Posterior vena cava (tissue), 2 donors: ENCODE results near the gene BRWD1. TPM values are rescaled to one million over a fixed set of nuclear protein-coding genes. Genes with fewer than 3 reads are reported as not detected.
"Not testable (repeated sequence)": the region's sequence is repeated elsewhere in the genome, so short reads cannot be mapped to it uniquely, and the experiment has no call there.

Source experiments
- DNase-seq: peaks from one replicate; pipeline ENCODE4 v3.0.0-alpha.2; 2020; ENCODE audit warnings: low spot score
- intact Hi-C, 2 donors: fragments of 100-400 bp; cut with DNase I; formaldehyde crosslinking; loops; one replicate each; pipeline versions ENCODE4 v1.14.1 to v1.14.2; 2022 to 2023
- total RNA-seq, 2 donors: library from RNA; stranded (reverse); fragmentation: NEBNext Ultra II Directional; extraction: Animal tissue kit (Norgen Biotek cat#: 25700); gene quantifications; one replicate each; pipeline ENCODE4 v1.2.1, GENCODE V29; 2021
- donor health status: DM: yes; HTN: yes; CAD: no.
- donor health status: DM: yes; HTN: yes; CAD: no.

BRWD1 gene
- total RNA-seq, 2 donors from 2014 or later: 35.5 to 37.3 TPM

DNA sequence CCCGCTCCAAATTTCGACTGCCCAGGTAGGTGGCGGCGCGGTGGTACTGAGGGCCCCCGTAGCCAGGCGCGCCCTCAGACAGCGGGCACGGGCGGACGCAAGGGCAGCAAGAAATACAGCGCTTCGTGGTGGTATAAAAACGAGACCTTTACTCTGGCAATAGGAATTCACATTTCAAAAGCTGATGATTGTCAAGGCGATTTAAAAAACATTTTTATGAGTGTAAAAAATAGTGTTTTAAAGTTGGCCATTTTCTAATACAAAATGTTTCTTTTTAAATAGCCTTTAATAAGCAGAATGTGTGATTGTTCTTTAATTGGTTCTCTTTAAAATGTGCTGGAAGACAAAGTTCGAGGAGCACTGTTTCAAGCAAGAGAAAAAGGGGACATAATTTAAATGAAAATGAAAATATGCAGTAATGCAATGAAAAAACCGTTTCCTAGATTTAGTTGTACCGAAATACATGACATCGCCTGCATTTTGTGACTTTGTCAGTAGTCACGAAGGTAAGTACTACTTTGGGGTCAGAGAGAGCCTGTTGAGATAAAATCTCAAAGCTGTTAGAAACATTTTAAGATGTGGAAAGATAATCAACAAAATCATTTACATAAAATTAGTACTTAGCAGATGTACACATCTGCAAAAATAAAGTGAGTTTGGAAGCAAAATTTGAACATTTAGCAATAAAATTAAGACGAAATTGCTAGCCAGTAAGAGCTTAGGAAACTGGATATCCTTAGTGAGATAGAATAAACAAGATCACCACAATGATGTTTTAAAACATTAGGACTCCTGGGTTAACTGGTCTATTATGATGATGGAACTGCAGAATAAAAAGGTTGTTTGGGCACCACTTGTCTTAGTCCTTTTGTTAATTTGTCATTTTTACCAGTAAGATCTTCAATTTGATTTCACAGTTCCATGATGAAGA, 129.1 kb downstream of the BRWD1 start:
- no peak for DNase-seq
- intact Hi-C loops: no loop called here

DNA sequence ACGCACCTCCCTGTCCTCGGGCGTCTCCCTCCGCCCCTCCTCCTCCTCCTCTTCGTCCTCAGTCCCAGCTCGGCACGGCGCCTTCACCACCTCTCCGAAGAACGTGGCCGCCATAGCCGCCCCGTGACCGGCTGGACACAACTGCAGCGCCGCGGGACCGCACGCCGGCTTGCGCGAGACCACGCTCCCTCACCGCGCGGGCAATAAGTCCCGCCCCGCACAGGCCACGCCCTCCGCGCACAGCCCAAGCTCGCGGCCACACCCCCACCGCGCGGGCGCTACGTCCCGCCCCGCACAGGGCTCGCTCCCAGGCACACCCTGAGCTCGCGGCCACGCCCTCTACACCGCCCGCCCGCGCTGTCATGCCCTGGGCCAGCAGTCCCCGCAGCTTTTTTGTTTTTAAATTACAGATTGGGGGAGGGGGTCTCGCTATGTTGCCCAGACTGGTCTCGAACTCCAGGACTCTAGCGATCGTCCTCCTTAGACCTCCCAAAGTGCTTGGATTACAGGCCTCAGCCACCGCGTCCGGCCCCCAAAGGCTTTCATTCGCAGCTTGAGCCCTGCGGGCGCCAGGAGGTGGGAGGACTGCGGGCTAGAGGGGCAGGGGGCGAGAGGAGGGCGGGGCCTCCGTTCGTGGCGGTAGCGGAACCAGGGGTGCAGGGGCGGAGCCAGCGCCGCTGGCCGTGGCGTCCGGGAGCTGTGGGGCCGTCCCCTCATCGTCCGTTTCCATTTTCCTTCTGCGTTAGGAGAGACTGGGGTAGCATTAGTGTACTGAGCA, 130.0 kb downstream of the BRWD1 start, which contains the start of gene PSMG1:
Gene PSMG1, minus strand, starts transcription at position 180 of the 778 bp plus-strand sequence. Its CDS starts 66 bp downstream, at position 114.
- intact Hi-C loops: no loop called here
- peak; percentile 99 for DNase-seq

DNA sequence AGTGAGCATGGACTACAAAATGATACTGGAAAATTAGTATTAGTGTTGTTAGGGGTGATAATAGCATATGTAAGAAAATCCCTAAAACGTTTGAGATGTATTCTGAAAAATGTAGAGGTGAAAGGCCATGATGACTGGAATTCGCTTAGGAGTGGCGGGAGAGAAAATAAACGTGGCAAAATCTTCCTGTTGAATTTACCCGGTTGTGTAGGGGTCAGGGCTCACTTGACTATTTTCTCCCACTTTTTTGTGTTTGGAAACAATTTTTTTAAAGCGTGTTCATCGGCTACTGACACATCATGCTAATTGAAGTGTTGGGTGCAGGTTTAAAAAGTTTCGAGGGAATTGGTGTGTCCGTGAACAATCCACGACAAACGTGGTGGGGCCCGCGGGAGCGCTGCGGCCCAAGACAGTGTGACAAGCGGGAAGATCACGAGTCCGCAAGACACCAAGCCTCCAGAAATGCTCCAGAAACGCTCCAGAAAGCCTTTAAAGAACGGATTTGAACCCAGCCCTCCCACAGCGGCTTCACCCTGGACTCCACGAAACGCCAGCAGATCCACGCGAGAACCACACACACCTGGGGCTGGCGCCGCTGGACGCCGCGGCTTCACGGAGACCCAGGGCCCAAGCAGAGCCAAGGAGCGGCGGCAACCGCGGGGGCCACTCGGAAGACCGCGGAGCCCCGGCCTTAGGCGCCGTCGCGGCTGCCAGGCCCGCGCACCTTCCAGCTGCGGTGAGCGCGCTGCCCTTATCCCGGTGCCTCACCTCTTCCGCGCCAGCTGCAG, 130.8 kb downstream of the BRWD1 start:
- no peak for DNase-seq

DNA sequence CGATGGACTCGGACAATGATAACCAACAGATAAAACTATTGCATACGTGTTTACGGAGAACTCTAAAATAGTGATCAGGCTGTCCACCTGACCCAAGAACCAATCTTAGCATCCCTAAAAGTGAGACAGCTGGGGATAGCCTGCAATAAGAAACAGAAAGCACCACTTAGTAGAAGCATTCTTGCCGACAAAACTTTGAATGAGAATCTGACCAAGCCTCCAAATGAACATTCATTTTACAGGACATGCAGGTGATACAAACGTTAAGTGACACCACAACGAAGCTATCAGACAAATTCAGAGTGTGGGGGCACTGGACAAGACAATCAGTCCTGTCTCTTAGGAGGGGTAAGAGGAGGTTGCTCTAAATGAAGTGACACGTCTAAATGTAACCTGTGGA, 131.4 kb downstream of the BRWD1 start:
- intact Hi-C loops: no loop called here
- no peak for DNase-seq

More for the DNA sequence above, 130.8 kb downstream of the BRWD1 start:
- intact Hi-C loops: no loop called here

DNA sequence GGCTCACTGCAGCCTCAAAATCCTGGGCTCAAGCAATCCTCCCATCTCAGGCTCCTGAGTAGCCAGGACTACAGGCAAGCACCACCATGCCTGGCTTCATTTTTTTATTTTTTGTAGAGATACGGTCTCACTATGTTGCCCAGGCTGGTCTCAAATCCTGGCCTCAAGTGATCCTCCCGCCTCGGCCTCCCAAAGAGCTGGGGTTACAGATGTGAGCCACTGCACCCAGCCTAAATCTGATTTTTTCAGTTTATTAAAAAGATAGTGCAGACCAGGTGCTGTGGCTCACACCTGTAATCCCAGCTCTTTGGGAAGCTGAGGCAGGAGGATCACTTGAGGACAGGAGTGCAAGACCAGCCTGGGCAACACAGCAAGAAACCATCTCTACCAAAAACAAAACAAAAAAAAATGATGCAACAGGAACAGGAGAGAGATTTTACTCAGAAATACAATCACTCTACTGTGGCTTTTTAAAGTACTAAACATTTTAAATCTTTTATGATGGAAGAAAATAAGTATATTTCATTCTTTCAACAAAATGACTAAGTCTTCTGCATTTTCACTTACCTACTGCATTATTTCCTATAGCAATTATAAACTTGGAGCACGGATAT, 132.1 kb downstream of the BRWD1 start:
- DNase-seq: no peak
- intact Hi-C loops: no loop called here

DNA sequence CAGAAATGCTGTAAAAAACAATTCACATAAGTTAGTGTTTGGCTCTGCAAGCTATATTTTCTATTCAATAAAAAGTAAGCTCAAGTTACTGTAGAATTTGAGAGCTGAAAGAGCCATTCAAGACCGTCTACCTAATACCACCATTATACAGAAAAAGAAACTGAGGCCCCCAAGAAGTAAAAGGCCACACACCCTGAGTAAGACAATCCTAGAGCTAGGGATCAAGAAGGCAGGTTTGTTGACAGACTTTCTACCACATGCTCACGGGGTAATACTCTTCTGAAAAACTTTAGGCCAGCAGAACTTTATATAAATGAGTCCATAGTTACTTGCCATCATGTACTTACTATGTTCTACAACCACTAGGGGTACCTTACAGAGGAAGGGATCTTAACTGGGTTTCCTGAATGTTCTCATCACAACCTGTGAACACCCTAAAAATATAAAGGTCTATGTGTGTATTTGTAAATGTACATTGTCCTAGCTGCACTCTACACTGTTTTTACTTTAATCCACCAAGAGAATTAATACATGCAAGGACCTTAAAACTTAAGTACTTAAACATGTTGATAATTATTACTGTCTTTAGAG, 132.9 kb downstream of the BRWD1 start:
- no peak for DNase-seq
- intact Hi-C loops: no loop called here

DNA sequence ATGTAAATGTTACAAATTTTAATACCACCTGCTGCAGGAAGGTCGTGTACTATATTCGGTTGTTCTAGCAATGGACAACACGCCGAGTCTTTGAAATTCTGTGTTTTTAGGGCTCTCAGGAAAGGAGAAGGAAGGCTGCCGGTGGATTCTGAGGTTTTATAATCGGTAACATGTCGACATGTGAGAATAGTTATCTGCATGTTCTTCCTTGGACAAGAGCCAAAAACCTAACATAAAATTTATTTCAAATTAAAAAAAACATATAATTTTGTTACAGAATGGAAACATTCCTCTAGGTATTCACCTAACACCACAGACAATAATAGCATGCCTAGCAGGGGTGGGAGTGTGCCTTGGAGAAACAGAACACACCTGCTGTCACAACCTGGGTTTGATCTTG, 135.0 kb downstream of the BRWD1 start:
- intact Hi-C loops: no loop called here

DNA sequence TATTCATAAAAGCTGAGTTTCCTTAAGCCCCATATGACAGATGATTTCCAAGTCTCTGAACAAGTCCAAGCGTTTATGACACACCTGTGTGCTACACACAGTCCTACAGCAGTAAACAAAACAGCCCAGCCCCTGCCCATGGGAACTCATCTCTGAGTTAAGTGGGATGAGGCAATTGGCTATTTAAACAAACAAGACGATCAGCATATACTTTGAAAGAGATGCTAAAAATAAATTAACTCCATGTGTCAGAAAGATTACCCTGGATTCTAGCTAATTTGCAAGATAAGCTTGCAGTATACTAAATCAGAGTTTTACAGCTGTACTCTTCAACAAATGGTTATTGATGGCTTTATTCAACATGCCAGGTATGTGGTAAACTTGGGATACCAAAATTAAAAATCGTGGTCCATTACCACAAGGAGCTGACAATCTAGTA, 137.1 kb downstream of the BRWD1 start:
- intact Hi-C loops: no loop called here
- DNase-seq: no peak

More for the DNA sequence above, 135.0 kb downstream of the BRWD1 start:
- no peak for DNase-seq

DNA sequence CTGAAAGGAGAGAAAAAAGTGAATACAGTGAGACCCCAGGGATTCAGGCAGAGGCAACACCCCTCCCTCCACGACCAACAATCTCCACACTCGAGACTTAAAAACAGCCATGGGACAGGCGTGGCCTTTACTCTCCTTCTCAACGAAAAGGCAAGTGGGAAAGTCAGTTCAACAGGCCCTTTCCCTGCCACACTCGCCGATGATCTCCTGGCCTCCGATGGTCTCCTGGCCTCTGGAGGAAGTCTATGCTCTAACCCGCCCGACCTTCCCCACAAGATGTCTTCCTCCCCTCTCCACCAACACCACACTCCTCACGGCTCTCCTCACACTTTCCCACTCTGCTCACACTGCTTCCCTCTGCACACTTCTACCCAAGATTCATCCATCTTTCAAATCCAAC, 137.8 kb downstream of the BRWD1 start:
- no peak for DNase-seq
- intact Hi-C loops: no loop called here

DNA sequence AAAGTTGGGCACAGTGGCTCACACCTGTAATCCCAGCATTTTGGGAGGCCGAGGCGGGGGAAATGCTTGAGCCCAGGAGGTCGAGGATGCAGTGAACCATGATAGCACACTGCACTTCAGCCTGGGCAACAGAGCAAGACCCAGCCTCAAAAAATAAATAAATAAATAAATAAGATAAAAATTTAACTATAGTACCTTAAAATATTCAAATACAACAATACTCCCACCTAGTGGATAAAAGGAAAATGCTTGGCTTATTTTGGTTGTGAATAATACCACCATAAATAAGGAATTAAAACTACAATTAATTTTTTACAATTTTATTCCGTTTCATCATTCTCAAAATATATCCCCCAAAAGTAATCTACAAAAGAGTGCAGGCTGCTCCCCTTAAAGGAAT, 138.3 kb downstream of the BRWD1 start:
- intact Hi-C loops: no loop called here

DNA sequence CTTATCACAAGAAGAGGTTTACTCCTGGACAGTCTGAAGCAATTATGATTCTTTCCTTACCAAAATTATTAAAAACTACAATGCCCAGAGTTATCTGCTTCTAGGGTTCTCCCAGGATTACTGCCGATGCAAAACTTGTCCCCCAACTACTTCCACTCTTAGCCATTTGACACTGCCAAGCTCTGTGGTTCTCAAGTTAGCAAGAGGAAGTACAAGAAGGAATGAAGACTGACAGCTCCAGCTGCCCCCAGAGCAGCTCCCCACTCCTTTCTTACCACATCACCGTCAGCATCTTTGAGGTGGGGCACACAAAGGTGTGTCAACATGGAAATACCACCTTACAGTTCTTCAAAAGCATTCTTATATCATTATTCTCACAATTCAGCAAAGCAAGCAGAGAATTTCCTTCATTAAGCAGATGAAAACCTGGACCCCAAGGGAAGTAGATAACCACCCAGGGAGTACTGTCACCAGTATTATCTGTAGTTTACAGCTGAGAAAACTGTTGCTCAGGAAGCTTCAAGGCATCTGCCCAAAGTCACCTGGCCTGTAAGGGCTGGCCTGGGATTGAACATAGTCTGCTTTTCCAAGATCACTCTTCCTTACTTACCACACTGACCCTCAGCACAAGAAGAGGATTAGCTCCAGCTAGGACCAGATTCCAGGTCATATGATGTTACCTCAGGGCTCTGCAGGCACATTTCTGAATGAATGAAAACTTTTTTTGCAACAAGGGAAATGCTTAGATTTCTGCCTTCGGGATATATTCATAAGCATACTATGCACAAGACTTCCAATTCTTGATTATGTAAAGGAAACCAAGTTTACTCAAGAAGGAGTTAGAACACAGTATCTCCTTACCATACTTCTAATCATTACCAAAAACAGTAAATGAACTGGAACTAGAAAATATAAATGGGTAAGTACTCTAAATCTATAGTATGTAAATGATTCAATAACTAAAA, 139.4 kb downstream of the BRWD1 start:
- intact Hi-C loops: no loop called here
- DNase-seq: no peak

More for the DNA sequence above, 138.3 kb downstream of the BRWD1 start:
- no peak for DNase-seq

DNA sequence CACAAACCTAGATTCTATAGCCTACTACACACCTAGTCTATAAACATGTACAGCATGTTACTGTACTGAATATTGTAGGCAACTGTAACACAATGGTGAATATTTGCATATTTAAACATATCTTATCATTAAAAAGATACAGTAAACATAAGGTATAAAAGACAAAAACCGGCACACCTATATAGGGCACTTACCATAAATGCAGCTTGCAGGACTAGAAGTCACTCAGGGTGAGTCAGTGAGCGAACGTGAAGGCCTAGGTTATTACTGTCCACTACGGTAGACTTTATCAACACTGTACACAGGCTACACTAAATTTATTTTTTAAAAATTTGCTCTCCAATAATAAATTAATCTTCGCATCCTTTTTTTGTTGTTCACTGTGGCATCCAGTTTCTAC, 143.5 kb downstream of the BRWD1 start:
- intact Hi-C loops: no loop called here

DNA sequence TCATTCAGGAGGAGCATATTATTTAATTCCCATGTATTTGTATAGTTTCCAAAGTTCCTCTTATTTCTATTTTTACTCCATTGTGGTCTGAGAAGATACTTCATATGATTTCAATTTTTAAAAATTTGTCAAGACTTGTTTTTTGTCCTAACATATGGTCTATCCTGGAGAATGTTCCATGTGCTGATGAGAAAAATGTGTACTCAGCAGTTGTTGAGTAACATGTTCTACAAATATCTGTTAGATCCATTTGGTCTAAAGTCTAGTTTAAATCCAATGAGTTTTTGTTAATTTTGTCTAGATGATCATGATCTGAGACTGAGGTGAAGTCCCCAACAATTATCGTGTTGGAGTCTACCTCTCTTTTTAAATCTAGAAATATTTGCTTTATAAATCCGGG, 144.6 kb downstream of the BRWD1 start:
- intact Hi-C loops: no loop called here
- no peak for DNase-seq

More for the DNA sequence above, 143.5 kb downstream of the BRWD1 start:
- DNase-seq: no peak

DNA sequence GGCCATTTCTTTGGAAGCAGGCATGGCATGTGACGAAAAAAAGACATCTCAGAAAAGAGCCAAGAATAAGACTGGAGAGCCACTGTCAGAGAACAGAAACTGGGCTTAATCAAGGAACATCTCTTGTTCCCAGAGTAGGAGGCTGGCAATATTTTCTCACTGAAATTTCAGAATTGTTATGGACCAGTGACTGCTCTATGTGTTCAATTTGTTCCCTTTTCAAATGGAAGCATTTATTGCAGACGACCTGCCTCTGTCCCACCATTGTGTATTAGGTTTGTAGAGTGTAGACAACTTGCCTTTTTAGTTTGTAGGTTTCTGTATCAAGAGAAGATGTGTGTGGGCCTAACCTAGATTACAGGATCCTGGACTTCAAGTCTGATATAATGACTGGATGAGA, 148.9 kb downstream of the BRWD1 start:
- intact Hi-C loops: no loop called here
- DNase-seq: no peak

DNA sequence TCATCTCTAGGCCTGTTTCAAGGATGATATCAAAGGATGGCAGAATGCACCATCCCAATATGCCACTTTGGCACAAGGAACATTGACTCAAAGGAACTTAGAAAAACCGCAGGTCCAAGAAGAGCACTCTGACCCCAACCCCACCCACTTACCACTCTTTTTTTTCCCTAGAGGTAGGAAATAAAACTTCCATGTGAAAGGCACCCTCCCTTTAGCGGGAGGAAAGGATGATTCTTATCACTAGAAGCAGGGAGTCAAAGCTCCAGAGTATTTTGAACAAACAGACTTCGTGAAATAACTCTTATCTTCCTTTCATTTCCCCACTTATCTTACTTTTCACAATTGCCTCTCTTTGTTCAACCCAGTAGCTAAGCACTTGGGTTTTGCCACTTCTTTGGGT, 152.4 kb downstream of the BRWD1 start:
- intact Hi-C loops: no loop called here
- no peak for DNase-seq

DNA sequence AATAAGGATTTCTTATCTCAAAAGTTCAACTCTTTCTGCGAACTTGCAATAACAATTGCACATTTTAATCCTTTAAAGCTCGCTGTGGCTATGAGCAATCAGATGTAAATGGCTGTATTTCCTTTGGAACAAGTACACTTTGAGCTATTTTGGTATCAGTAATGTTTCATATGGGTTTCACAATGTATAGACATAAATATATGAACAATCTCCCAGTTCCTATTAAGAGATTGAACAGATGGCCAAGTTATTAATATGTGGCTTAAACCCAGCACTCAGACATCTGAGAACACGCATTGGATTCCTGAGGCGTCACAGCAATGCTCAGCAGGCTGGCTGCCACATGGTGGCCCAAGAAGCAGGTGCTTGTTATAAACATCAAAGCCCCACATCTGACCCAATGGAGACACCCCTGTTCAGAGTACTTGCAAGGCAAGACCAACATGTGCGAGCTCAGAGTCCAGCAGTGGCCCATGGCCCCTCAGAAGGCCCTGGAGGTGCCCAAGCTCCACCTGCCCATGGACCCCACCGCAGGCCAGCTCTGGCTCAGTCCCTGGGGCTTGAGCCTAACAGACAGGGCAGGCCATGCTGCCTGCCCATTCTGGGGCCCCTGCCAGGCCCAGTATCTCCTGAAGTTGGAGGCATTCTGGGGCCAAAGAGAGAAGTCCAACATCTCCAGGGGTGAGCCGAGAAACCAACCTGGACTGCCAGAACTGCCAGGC, 153.9 kb downstream of the BRWD1 start:
- intact Hi-C loops: no loop called here
- DNase-seq: no peak

DNA sequence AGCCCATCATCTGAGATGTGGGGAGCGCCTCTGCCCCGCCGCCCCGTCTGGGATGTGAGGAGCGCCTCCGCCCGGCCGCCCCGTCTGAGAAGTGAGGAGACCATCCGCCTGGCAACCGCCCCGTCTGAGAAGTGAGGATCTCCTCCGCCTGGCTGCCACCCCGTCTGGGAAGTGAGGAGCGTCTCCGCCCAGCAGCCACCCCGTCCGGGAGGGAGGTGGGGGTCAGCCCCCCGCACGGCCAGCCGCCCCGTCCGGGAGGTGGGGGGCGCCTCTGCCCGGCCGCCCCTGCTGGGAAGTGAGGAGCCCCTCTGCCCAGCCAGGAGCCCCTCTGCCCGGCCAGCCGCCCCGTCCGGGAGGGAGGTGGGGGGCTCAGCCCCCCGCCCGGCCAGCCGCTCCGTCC, 156.2 kb downstream of the BRWD1 start:
- DNase-seq, intact Hi-C loops: not testable (repeated sequence)
